Erythroblast (primary cell): ENCODE data around the gene USP12.

Experiments used
- GATA1 ChIP-seq: IDR thresholded peaks from 2 replicates; pipeline ENCODE4 v1.6.1; 2011; ENCODE audit warnings: low read depth, mild to moderate bottlenecking, control low read depth, low read length, moderate library complexity
- POLR2A ChIP-seq: IDR thresholded peaks from 2 replicates; pipeline ENCODE4 v1.6.1; 2011; ENCODE audit warnings: mild to moderate bottlenecking, low read length

DNA sequence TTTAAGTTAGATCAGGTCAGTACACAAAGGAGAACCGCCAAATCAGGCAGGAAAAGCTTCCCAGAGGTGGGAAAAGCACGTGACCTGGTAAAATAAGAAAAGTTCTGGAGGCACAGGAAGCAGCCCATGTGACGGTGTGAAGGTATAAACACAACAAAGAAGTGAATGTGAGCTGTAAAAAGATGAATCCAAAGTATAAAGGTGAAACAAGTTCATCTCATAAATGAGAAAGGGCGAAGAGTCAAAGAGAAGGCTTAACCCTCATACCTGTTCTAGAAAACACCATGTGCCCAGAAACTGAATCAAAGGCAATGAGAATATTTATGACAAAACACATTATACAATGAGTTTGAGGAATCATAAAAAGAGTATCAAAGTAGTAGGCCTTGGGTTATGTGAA lies 47.0 kb downstream of the USP12 start:
- TF ChIP-seq POLR2A = no peak
- no peak for TF ChIP-seq GATA1
